Jurkat, Clone E6-1 (cell line): Measurements from ENCODE around the gene MXI1.
"Not testable (repeated sequence)": the region's sequence is repeated elsewhere in the genome, so short reads cannot be mapped to it uniquely, and the experiment has no call there.

Experiments used
- DNase-seq: peaks from one replicate; pipeline ENCODE4 v3.0.0-alpha.2; 2011; ENCODE audit warnings: low read depth, low spot score
- H3K4me3 ChIP-seq: 2 replicates; pipeline ENCODE4 v1.5.1; 2011; ENCODE audit warnings: mild to moderate bottlenecking, low read length, control low read depth, moderate library complexity

Gene MXI1

GRCh38 chr10:110326351-110327032 lies 119.1 kb downstream of the MXI1 start:
- H3K4me3 ChIP-seq, result no peak overlapping the region

GRCh38 chr10:110327262-110327914 lies 120.0 kb downstream of the MXI1 start:
- DNase-seq, result no peak
- no peak overlapping the region for H3K4me3 ChIP-seq

More at GRCh38 chr10:110326351-110327032, 119.1 kb downstream of the MXI1 start:
- DNase-seq, result no peak

GRCh38 chr10:110330675-110331074 lies 123.3 kb downstream of the MXI1 start:
- DNase-seq, result no peak
- no peak overlapping the region for H3K4me3 ChIP-seq

GRCh38 chr10:110331226-110331795 lies 123.9 kb downstream of the MXI1 start:
- H3K4me3 ChIP-seq, DNase-seq: not testable (repeated sequence)

GRCh38 chr10:110334061-110334656 lies 126.8 kb downstream of the MXI1 start:
- no peak for DNase-seq
- H3K4me3 ChIP-seq, result no peak overlapping the region

- H3K4me3 ChIP-seq, result no peak overlapping the region
- no peak for DNase-seq
Measured at GRCh38 chr10:110335314-110336064, 128.1 kb downstream of the MXI1 start.

- no peak for DNase-seq
Measured at GRCh38 chr10:110336111-110336721, 128.8 kb downstream of the MXI1 start.

More at GRCh38 chr10:110336111-110336721, 128.8 kb downstream of the MXI1 start:
- H3K4me3 ChIP-seq, result no peak overlapping the region
